B cell (primary cell): Measurements from ENCODE around the gene MYO9B. TPM values are rescaled to one million over a fixed set of nuclear protein-coding genes. Genes with fewer than 3 reads are reported as not detected.
A peak's percentile ranks its signal among the peaks of the same experiment; 100 is the strongest.

ENCODE experiments used
- ATAC-seq: fragments of 200-7000 bp; cut with Tn5 transposase; one replicate; pipeline ENCODE4 v1.10.0; 2021; ENCODE audit warnings: low read depth, mild to moderate bottlenecking, moderate number of reproducible peaks, moderate library complexity
- CTCF ChIA-PET: fragments of 350-600 bp; sonication (Branson Sonifier 250); formaldehyde crosslinking; loops from one replicate; lab custom pipeline; 2021; ENCODE audit warnings: antibody characterized with exemption, inconsistent platforms; lab: Charles Lee
- POLR2A ChIA-PET: fragments of 350-600 bp; sonication (Branson Sonifier 250); formaldehyde crosslinking; loops from one replicate; lab custom pipeline; 2021; ENCODE audit warnings: antibody characterized with exemption; lab: Charles Lee
- DNase-seq: peaks from one replicate; pipeline ENCODE4 v3.0.0; 2013
- H2AFZ ChIP-seq: 2 replicates; pipeline ENCODE4 v1.6.1; 2012; ENCODE audit warnings: mild to moderate bottlenecking, low read depth, low read length; ENCODE audit not compliant: insufficient read depth, poor library complexity, severe bottlenecking
- H3K27ac ChIP-seq, 2 donors: 1 replicate in 1 of 2; 2 replicates in 1 of 2; pipeline ENCODE4 v1.5.1; 2012 to 2013; ENCODE audit warnings: low read length in 2 of 2, mild to moderate bottlenecking in 2 of 2, moderate library complexity in 1 of 2
- H3K27me3 ChIP-seq, 4 experiments: fragments of 200-600 bp in 1 of 4; sonication (generic) in 1 of 4; replicated peaks in 1 of 4; 1 replicate in 2 of 4; 2 replicates in 2 of 4; pipeline versions ENCODE4 v1.6.1 to v1.7.0; 2013 to 2016; ENCODE audit warnings: low read length in 3 of 4, mild to moderate bottlenecking in 2 of 4, mixed read lengths in 1 of 4, moderate library complexity in 1 of 4; ENCODE audit not compliant: insufficient read depth in 4 of 4, control insufficient read depth in 3 of 4; ENCODE audit errors: control extremely low read depth in 1 of 4
- H3K36me3 ChIP-seq, 2 experiments: replicated peaks in 1 of 2; 1 replicate in 1 of 2; 2 replicates in 1 of 2; pipeline versions ENCODE4 v1.6.1 to v1.7.1; 2013; ENCODE audit warnings: low read length in 1 of 2; ENCODE audit not compliant: insufficient read depth in 2 of 2, control insufficient read depth in 1 of 2; ENCODE audit errors: control extremely low read depth in 1 of 2, extremely low read depth in 1 of 2
- H3K4me1 ChIP-seq, 2 donors: fragments of 200-600 bp in 1 of 2; sonication (generic) in 1 of 2; 1 replicate in 1 of 2; 2 replicates in 1 of 2; pipeline versions ENCODE4 v1.5.1 to v1.6.1; 2013 to 2017; ENCODE audit warnings: low read length in 2 of 2; ENCODE audit not compliant: control insufficient read depth in 2 of 2, insufficient read depth in 2 of 2
- H3K4me2 ChIP-seq: replicated peaks from 2 replicates; pipeline ENCODE3; 2012; ENCODE audit warnings: mild to moderate bottlenecking, low read depth, low read length; ENCODE audit not compliant: poor library complexity, severe bottlenecking
- H3K4me3 ChIP-seq, 5 experiments: fragments of 200-600 bp in 1 of 5; sonication (generic) in 1 of 5; 1 replicate in 3 of 5; 2 replicates in 2 of 5; pipeline versions ENCODE4 v1.5.1 to v1.7.0; 2011 to 2016; ENCODE audit warnings: low read length in 4 of 5, mild to moderate bottlenecking in 4 of 5, low read depth in 2 of 5, control low read depth in 1 of 5, moderate library complexity in 1 of 5; ENCODE audit not compliant: insufficient read depth in 1 of 5; ENCODE audit errors: control extremely low read depth in 1 of 5, extremely low read depth in 1 of 5
- H3K79me2 ChIP-seq: fragments of 200-600 bp; sonication (generic); one replicate; pipeline ENCODE4 v1.6.0; 2016; ENCODE audit warnings: low read length; ENCODE audit not compliant: control insufficient read depth, insufficient read depth
- H3K9ac ChIP-seq: fragments of 200-600 bp; sonication (generic); 2 replicates; pipeline ENCODE4 v1.6.1; 2017; ENCODE audit warnings: mild to moderate bottlenecking, low read length, moderate library complexity
- H3K9me3 ChIP-seq, 3 donors: one replicate each; pipeline versions ENCODE4 v1.6.1 to v1.7.1; 2013; ENCODE audit warnings: low read length in 2 of 3; ENCODE audit not compliant: control insufficient read depth in 2 of 3, insufficient read depth in 1 of 3; ENCODE audit errors: control extremely low read depth in 1 of 3
- H4K20me1 ChIP-seq: 2 replicates; pipeline ENCODE4 v1.6.0; 2012; ENCODE audit warnings: mild to moderate bottlenecking, low read length; ENCODE audit not compliant: insufficient read depth, control insufficient read depth, poor library complexity, severe bottlenecking
- H3K27ac Mint-ChIP-seq: one replicate; pipeline ENCODE4 v1.8.0; 2021; ENCODE audit warnings: mixed read lengths
- H3K27me3 Mint-ChIP-seq: one replicate; pipeline ENCODE4 v1.8.0; 2021; ENCODE audit warnings: mixed read lengths
- H3K4me1 Mint-ChIP-seq: one replicate; pipeline ENCODE4 v1.8.0; 2021; ENCODE audit warnings: mixed read lengths
- H3K4me3 Mint-ChIP-seq: one replicate; pipeline ENCODE4 v1.8.0; 2021; ENCODE audit warnings: mixed read lengths
- H3K9me3 Mint-ChIP-seq: one replicate; pipeline ENCODE4 v1.8.0; 2022; ENCODE audit warnings: mixed read lengths; ENCODE audit not compliant: insufficient read depth
- CTCF ChIP-seq: fragments of 200-600 bp; IDR thresholded peaks from one replicate; pipeline ENCODE4 v1.8.0; 2022; ENCODE audit warnings: antibody characterized with exemption, mild to moderate bottlenecking
- EZH2 ChIP-seq: IDR thresholded peaks from 2 replicates; pipeline ENCODE4 v1.6.1; 2012; ENCODE audit warnings: borderline replicate concordance, low read depth, mild to moderate bottlenecking, moderate library complexity, low read length; ENCODE audit not compliant: insufficient read depth, poor library complexity, severe bottlenecking
- WGBS: methylation state at CpG from one replicate; pipeline ENCODE4 v1.1.5; 2013; ENCODE audit warnings: missing lambda C conversion rate; ENCODE audit not compliant: insufficient coverage; 5-methylcytosine and 5-hydroxymethylcytosine counted together
- intact Hi-C: fragments of 100-400 bp; cut with micrococcal nuclease; formaldehyde crosslinking; loops from one replicate; pipeline ENCODE4 v1.10.0; 2022
- polyA plus RNA-seq: library from polyadenylated mRNA; depleted of rRNA; stranded (reverse); fragments of >200 nt; gene quantifications from 2 replicates; pipeline ENCODE4 v1.2.3, GENCODE V29; 2012
- total RNA-seq, 2 donors: library from RNA; stranded (reverse); fragments of 120-200 nt in 1 of 2; gene quantifications; 1 replicate in 1 of 2; 2 replicates in 1 of 2; pipeline versions ENCODE4 v1.2.3 to v1.2.4, GENCODE V29; 2013 to 2022

MYO9B gene
- total and polyA plus RNA-seq, 2 donors (not counting 1 experiment from before 2014, with no cell fraction given) = 256 to 273 TPM

GRCh38 chr19:17215127-17215971 is 139.8 kb downstream of the MYO9B start, which contains the start of gene USE1:
Gene USE1, plus strand, starts transcription at chr19:17215357. Its CDS starts 49 bp downstream, at chr19:17215406.
- TF ChIP-seq EZH2 (no peak), CTCF (no peak)
- peaks cover 19% of the 10 kb centered on the region for H3K4me1 Mint-ChIP-seq
- Histone ChIP-seq H4K20me1 (no peaks in the 10 kb centered on the region), H3K36me3 (peaks cover 0 to 37% of the 10 kb centered on the region in 2 experiments), H3K27ac (peak within 1 kb of the TSS; percentile 91), H2AFZ (peak within 1 kb of the TSS; percentile 81), H3K4me2 (peak within 1 kb of the TSS; percentile 76), H3K9me3 (no peaks in the 10 kb centered on the region), H3K9ac (peak within 1 kb of the TSS; percentile 89), H3K27me3 (no peaks in the 10 kb centered on the region), H3K4me1 (peaks cover 10 to 24% of the 10 kb centered on the region in 2 donors), H3K79me2 (no peaks in the 10 kb centered on the region), H3K4me3 (peak within 1 kb of the TSS; percentile 41 to 94 (median 80))
- DNase-seq (peak; percentile 93), ATAC-seq (peak; percentile 93)
- POLR2A ChIA-PET = interaction anchor here (0.6 to 1.8 kb wide), 22 partner anchors 10 to 555 kb away, joined by 3 to 29 read pairs (median 4); partner anchors contain the start of genes MRPL34, MYO9B, NR2F6 and OCEL1
- H3K27me3 Mint-ChIP-seq = no peaks in the 10 kb centered on the region
- intact Hi-C loops = loop anchor here (1.0 kb wide), 4 partner anchors 11 to 122 kb away; partner anchors contain the start of genes BABAM1, GTPBP3 and OCEL1
- H3K27ac Mint-ChIP-seq = peak within 1 kb of the TSS; percentile 97
- CTCF ChIA-PET = interaction anchor here (0.7 to 3.0 kb wide), 13 partner anchors 9 to 149 kb away, joined by 3 to 13 read pairs (median 4); partner anchors contain the start of genes DDA1, MRPL34 and OCEL1
- no peaks in the 10 kb centered on the region for H3K9me3 Mint-ChIP-seq
- WGBS = 6% methylated on average over 49 of the region's 56 CpGs
- peak within 1 kb of the TSS; percentile 92 for H3K4me3 Mint-ChIP-seq
